ENCODE measurements around the gene C10orf143.

The C10orf143 gene

GRCh38 chr10:130048081-130048480, 62.5 kb downstream of the C10orf143 start:
- DNase-seq (ENCODE audit: low read depth), result no peak
- TF ChIP-seq CTCF (IDR thresholded peaks at IDR 0.05; ENCODE audit: low read depth, low read length, missing control alignments), result no peak
- H3K4me3 ChIP-seq (ENCODE audit: low read depth, low read length), result no peak overlapping the region
- in situ Hi-C loops (cut with HindIII; ENCODE audit: low sequenced_read_pairs), result no loop called here

- in situ Hi-C loops (cut with HindIII; ENCODE audit: low sequenced_read_pairs), result no loop called here
- no peak for TF ChIP-seq CTCF (IDR thresholded peaks at IDR 0.05; ENCODE audit: low read depth, low read length, missing control alignments)
- no peak overlapping the region for H3K4me3 ChIP-seq (ENCODE audit: low read depth, low read length)
- DNase-seq (ENCODE audit: low read depth), result no peak
These were observed 63.3 kb downstream of the C10orf143 start for GRCh38 chr10:130047336-130047735.

- H3K4me3 ChIP-seq (ENCODE audit: low read depth, low read length), result no peak overlapping the region
- TF ChIP-seq CTCF (IDR thresholded peaks at IDR 0.05; ENCODE audit: low read depth, low read length, missing control alignments), result no peak
- DNase-seq (ENCODE audit: low read depth), result no peak
- in situ Hi-C loops (cut with HindIII; ENCODE audit: low sequenced_read_pairs), result no loop called here
These were observed 64.0 kb downstream of the C10orf143 start for GRCh38 chr10:130046591-130046990.

GRCh38 chr10:130045801-130046321, 64.8 kb downstream of the C10orf143 start:
- TF ChIP-seq CTCF (IDR thresholded peaks at IDR 0.05; ENCODE audit: low read depth, low read length, missing control alignments), result no peak
- in situ Hi-C loops (cut with HindIII; ENCODE audit: low sequenced_read_pairs), result no loop called here

GRCh38 chr10:130045091-130045652, 65.5 kb downstream of the C10orf143 start:
- in situ Hi-C loops (cut with HindIII; ENCODE audit: low sequenced_read_pairs), result no loop called here
- DNase-seq (ENCODE audit: low read depth), result no peak
- H3K4me3 ChIP-seq (ENCODE audit: low read depth, low read length), result no peak overlapping the region
- TF ChIP-seq CTCF (IDR thresholded peaks at IDR 0.05; ENCODE audit: low read depth, low read length, missing control alignments), result no peak

More at GRCh38 chr10:130045801-130046321, 64.8 kb downstream of the C10orf143 start:
- no peak overlapping the region for H3K4me3 ChIP-seq (ENCODE audit: low read depth, low read length)
- DNase-seq (ENCODE audit: low read depth), result no peak

GRCh38 chr10:130044067-130045061, 66.3 kb downstream of the C10orf143 start:
- no peak for DNase-seq (ENCODE audit: low read depth)
- in situ Hi-C loops (cut with HindIII; ENCODE audit: low sequenced_read_pairs), result no loop called here
- TF ChIP-seq CTCF (IDR thresholded peaks at IDR 0.05; ENCODE audit: low read depth, low read length, missing control alignments), result no peak
- no peak overlapping the region for H3K4me3 ChIP-seq (ENCODE audit: low read depth, low read length)

All from astrocyte of the cerebellum (primary cell).